Loucy (cell line): Measurements from ENCODE around the gene LY86.

ENCODE experiments used
- EZH2phosphoT487 ChIP-seq: fragments of 200-600 bp; IDR thresholded peaks from 2 replicates; pipeline ENCODE4 v1.6.1; 2018; ENCODE audit warnings: antibody characterized with exemption, mild to moderate bottlenecking, moderate library complexity, borderline replicate concordance
- TF ChIP-seq, protein P1 (sequence below): fragments of 200-600 bp; sonication (generic); conservative IDR thresholded peaks from 2 replicates; pipeline ENCODE4 v1.5.1; 2014; ENCODE audit warnings: mild to moderate bottlenecking, antibody characterized with exemption, low read length

DNA sequence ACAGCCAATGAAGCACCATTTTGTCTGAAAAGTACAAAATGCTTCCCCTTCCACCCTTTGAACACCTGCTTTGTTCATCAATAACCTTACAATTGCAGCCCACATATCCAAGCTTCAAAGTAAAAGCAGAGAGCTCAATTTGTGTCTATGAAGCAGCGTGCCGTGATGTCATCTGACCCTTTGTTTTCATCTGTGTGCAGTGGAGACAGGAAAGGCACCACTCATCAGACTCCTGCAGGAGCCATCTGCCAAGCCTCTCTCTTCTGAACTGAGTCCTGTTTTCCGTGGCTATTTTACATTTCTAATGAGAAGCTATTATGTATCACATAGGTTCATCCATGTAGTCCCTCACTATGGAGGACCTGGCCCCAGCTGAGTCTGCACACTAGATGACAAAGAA, 7.5 kb upstream of the LY86 start:
- TF ChIP-seq, protein P1, sequence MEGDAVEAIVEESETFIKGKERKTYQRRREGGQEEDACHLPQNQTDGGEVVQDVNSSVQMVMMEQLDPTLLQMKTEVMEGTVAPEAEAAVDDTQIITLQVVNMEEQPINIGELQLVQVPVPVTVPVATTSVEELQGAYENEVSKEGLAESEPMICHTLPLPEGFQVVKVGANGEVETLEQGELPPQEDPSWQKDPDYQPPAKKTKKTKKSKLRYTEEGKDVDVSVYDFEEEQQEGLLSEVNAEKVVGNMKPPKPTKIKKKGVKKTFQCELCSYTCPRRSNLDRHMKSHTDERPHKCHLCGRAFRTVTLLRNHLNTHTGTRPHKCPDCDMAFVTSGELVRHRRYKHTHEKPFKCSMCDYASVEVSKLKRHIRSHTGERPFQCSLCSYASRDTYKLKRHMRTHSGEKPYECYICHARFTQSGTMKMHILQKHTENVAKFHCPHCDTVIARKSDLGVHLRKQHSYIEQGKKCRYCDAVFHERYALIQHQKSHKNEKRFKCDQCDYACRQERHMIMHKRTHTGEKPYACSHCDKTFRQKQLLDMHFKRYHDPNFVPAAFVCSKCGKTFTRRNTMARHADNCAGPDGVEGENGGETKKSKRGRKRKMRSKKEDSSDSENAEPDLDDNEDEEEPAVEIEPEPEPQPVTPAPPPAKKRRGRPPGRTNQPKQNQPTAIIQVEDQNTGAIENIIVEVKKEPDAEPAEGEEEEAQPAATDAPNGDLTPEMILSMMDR: no peak
- TF ChIP-seq EZH2phosphoT487: no peak
